CD14-positive monocyte (primary cell): Measurements from ENCODE around the gene RAB11FIP2. TPM values are rescaled to one million over a fixed set of nuclear protein-coding genes. Genes with fewer than 3 reads are reported as not detected.

ENCODE experiments used
- DNase-seq, 3 donors: peaks; one replicate each; pipeline ENCODE4 v3.0.0-alpha.2; 2011 to 2022
- H2AFZ ChIP-seq: 2 replicates; pipeline ENCODE4 v1.6.0; 2012; ENCODE audit warnings: mild to moderate bottlenecking, low read depth, low read length, inconsistent platforms; ENCODE audit not compliant: insufficient read depth, poor library complexity, severe bottlenecking
- H3K27ac ChIP-seq, 2 donors: 1 replicate in 1 of 2; 2 replicates in 1 of 2; pipeline ENCODE4 v1.5.1; 2012 to 2013; ENCODE audit warnings: low read length in 2 of 2, control low read depth in 1 of 2, inconsistent platforms in 1 of 2, low read depth in 1 of 2, mild to moderate bottlenecking in 1 of 2
- H3K27me3 ChIP-seq, 2 donors: one replicate each; pipeline versions ENCODE4 v1.6.0 to v1.6.1; 2011 to 2013; ENCODE audit warnings: low read length in 2 of 2; ENCODE audit not compliant: control insufficient read depth in 2 of 2, insufficient read depth in 2 of 2
- H3K36me3 ChIP-seq, 2 donors: replicated peaks in 1 of 2; 1 replicate in 1 of 2; 2 replicates in 1 of 2; pipeline versions ENCODE4 v1.5.1 to v1.6.1; 2012 to 2013; ENCODE audit warnings: low read length in 2 of 2, control low read depth in 1 of 2, inconsistent platforms in 1 of 2, mild to moderate bottlenecking in 1 of 2; ENCODE audit not compliant: insufficient read depth in 2 of 2, control insufficient read depth in 1 of 2
- H3K4me1 ChIP-seq, 2 donors: 1 replicate in 1 of 2; 2 replicates in 1 of 2; pipeline versions ENCODE4 v1.5.1 to v1.6.1; 2012 to 2013; ENCODE audit warnings: low read length in 2 of 2, control low read depth in 1 of 2, inconsistent platforms in 1 of 2, mild to moderate bottlenecking in 1 of 2, moderate library complexity in 1 of 2; ENCODE audit not compliant: insufficient read depth in 2 of 2, control insufficient read depth in 1 of 2
- H3K4me2 ChIP-seq: replicated peaks from 2 replicates; pipeline ENCODE3; 2012; ENCODE audit warnings: low read length, moderate library complexity, mild to moderate bottlenecking; ENCODE audit not compliant: poor library complexity, severe bottlenecking; ENCODE audit errors: extremely low read depth
- H3K4me3 ChIP-seq, 3 experiments: fragments of 200-600 bp in 1 of 3; sonication (generic) in 1 of 3; replicated peaks in 1 of 3; 1 replicate in 2 of 3; 2 replicates in 1 of 3; pipeline ENCODE4 v1.5.1; 2011 to 2013; ENCODE audit warnings: low read length in 3 of 3, mild to moderate bottlenecking in 3 of 3, control low read depth in 2 of 3, low read depth in 2 of 3, inconsistent platforms in 1 of 3, moderate library complexity in 1 of 3
- H3K79me2 ChIP-seq: 2 replicates; pipeline ENCODE4 v1.6.0; 2012; ENCODE audit warnings: mild to moderate bottlenecking, control low read depth, inconsistent platforms, low read length, moderate library complexity; ENCODE audit not compliant: insufficient read depth
- H3K9ac ChIP-seq: 2 replicates; pipeline ENCODE4 v1.6.0; 2017; ENCODE audit warnings: low read length, mild to moderate bottlenecking; ENCODE audit not compliant: insufficient read depth, poor library complexity, severe bottlenecking
- H3K9me3 ChIP-seq, 2 donors: replicated peaks in 1 of 2; 1 replicate in 1 of 2; 2 replicates in 1 of 2; pipeline versions ENCODE4 v1.5.1 to v1.6.1; 2012 to 2013; ENCODE audit warnings: low read length in 2 of 2, control low read depth in 1 of 2; ENCODE audit not compliant: control insufficient read depth in 1 of 2, insufficient read depth in 1 of 2
- H4K20me1 ChIP-seq: 2 replicates; pipeline ENCODE4 v1.6.0; 2012; ENCODE audit warnings: mild to moderate bottlenecking, low read length, control low read depth, moderate library complexity; ENCODE audit not compliant: insufficient read depth
- H3K27ac Mint-ChIP-seq, 7 donors: one replicate each; pipeline ENCODE4 v1.8.0; 2020; ENCODE audit warnings: mild to moderate bottlenecking in 7 of 7, mixed read lengths in 7 of 7, moderate library complexity in 6 of 7, inconsistent platforms in 2 of 7
- H3K27me3 Mint-ChIP-seq, 3 donors: one replicate each; pipeline ENCODE4 v1.8.0; 2021 to 2022; ENCODE audit warnings: low read depth in 3 of 3, mild to moderate bottlenecking in 3 of 3, mixed read lengths in 3 of 3, moderate library complexity in 3 of 3, inconsistent platforms in 1 of 3
- H3K36me3 Mint-ChIP-seq, 2 donors: one replicate each; pipeline ENCODE4 v1.8.0; 2020; ENCODE audit warnings: mixed read lengths in 2 of 2, inconsistent platforms in 1 of 2, mild to moderate bottlenecking in 1 of 2
- H3K4me1 Mint-ChIP-seq: one replicate; pipeline ENCODE4 v1.8.0; 2020; ENCODE audit warnings: mild to moderate bottlenecking, mixed read lengths
- H3K4me3 Mint-ChIP-seq, 2 donors: one replicate each; pipeline ENCODE4 v1.8.0; 2020; ENCODE audit warnings: mild to moderate bottlenecking in 2 of 2, mixed read lengths in 2 of 2, moderate library complexity in 1 of 2
- H3K9me3 Mint-ChIP-seq, 7 donors: one replicate each; pipeline ENCODE4 v1.8.0; 2020 to 2022; ENCODE audit warnings: mixed read lengths in 7 of 7, mild to moderate bottlenecking in 6 of 7, moderate library complexity in 6 of 7, inconsistent platforms in 2 of 7
- CTCF ChIP-seq: fragments of 200-600 bp; IDR thresholded peaks from one replicate; pipeline ENCODE4 v1.8.0; 2022; ENCODE audit warnings: antibody characterized with exemption, mild to moderate bottlenecking
- WGBS: methylation state at CpG from one replicate; pipeline ENCODE4 v1.1.5; 2013; ENCODE audit warnings: missing lambda C conversion rate; ENCODE audit not compliant: insufficient coverage; 5-methylcytosine and 5-hydroxymethylcytosine counted together
- intact Hi-C, 2 donors: fragments of 100-400 bp; cut with micrococcal nuclease; formaldehyde crosslinking; loops; one replicate each; pipeline versions ENCODE4 v1.15.0 to v1.15.1; 2023
- polyA plus RNA-seq, 3 donors: library from polyadenylated mRNA; depleted of rRNA in 1 of 3; unstranded in 2 of 3; stranded (reverse) in 1 of 3; fragments of 300-500 nt in 2 of 3; fragments of >200 nt in 1 of 3; fragmentation: Illumina TruSeq in 2 of 3; gene quantifications; 1 replicate in 2 of 3; 2 replicates in 1 of 3; pipeline ENCODE4 v1.2.3, GENCODE V29; 2012 to 2021

The RAB11FIP2 gene
- polyA plus RNA-seq, 3 donors: 3.5 to 6.7 (median 5.4) TPM

GRCh38 chr10:117997673-117998072 is 49.1 kb downstream of the RAB11FIP2 start:
- Mint-ChIP-seq H3K4me3 (no peak overlapping the region), H3K27ac (no peak overlapping the region), H3K9me3 (no peaks in the 10 kb centered on the region), H3K4me1 (peaks cover 3% of the 10 kb centered on the region), H3K36me3 (peaks cover 41 to 46% of the 10 kb centered on the region in 2 donors), H3K27me3 (no peaks in the 10 kb centered on the region)
- no peak overlapping the region for H3K9ac ChIP-seq
- no peaks in the 10 kb centered on the region for H3K9me3 ChIP-seq
- H3K27ac ChIP-seq: no peak overlapping the region
- H2AFZ ChIP-seq: no peak overlapping the region
- no peak overlapping the region for H3K4me3 ChIP-seq
- WGBS: no CpG with 5 or more reads among the region's 1 CpG
- peaks cover 4 to 19% of the 10 kb centered on the region in 2 donors for H3K36me3 ChIP-seq
- no peaks in the 10 kb centered on the region for H3K4me1 ChIP-seq
- intact Hi-C loops: no loop called here
- no peak for DNase-seq
- no peaks in the 10 kb centered on the region for H4K20me1 ChIP-seq
- no peaks in the 10 kb centered on the region for H3K27me3 ChIP-seq
- H3K4me2 ChIP-seq: no peak overlapping the region
- TF ChIP-seq CTCF: no peak
- no peaks in the 10 kb centered on the region for H3K79me2 ChIP-seq

GRCh38 chr10:117996709-117997108 is 50.0 kb downstream of the RAB11FIP2 start:
- Histone ChIP-seq H3K4me3 (no peak overlapping the region), H4K20me1 (no peaks in the 10 kb centered on the region), H3K79me2 (no peaks in the 10 kb centered on the region), H3K27ac (no peak overlapping the region), H2AFZ (no peak overlapping the region), H3K9me3 (no peaks in the 10 kb centered on the region), H3K27me3 (no peaks in the 10 kb centered on the region), H3K4me2 (no peak overlapping the region), H3K4me1 (no peaks in the 10 kb centered on the region), H3K9ac (no peak overlapping the region), H3K36me3 (peaks cover 3 to 12% of the 10 kb centered on the region in 2 donors)
- intact Hi-C loops: no loop called here
- no peaks in the 10 kb centered on the region for H3K9me3 Mint-ChIP-seq
- no CpG with 5 or more reads among the region's 1 CpG for WGBS
- H3K27ac Mint-ChIP-seq: no peak overlapping the region
- DNase-seq: no peak
- H3K4me3 Mint-ChIP-seq: no peak overlapping the region
- no peak for TF ChIP-seq CTCF
- H3K4me1 Mint-ChIP-seq: no peaks in the 10 kb centered on the region
- H3K36me3 Mint-ChIP-seq: peaks cover 31 to 37% of the 10 kb centered on the region in 2 donors
- H3K27me3 Mint-ChIP-seq: no peaks in the 10 kb centered on the region
